Stimulated activated CD8-positive, alpha-beta memory T cell treated with anti-CD3 and anti-CD28 coated beads, Interleukin-15, amount 100 ng/mL, for 48 hours (primary cell): ENCODE measurements around the gene WNT7A.
"Not testable (repeated sequence)": the region's sequence is repeated elsewhere in the genome, so short reads cannot be mapped to it uniquely, and the experiment has no call there.

ENCODE experiments used
- DNase-seq, 2 donors: peaks; one replicate each; pipeline ENCODE4 v3.0.0-alpha.2; 2020; ENCODE audit warnings: low read depth in 2 of 2

Gene WNT7A

DNA sequence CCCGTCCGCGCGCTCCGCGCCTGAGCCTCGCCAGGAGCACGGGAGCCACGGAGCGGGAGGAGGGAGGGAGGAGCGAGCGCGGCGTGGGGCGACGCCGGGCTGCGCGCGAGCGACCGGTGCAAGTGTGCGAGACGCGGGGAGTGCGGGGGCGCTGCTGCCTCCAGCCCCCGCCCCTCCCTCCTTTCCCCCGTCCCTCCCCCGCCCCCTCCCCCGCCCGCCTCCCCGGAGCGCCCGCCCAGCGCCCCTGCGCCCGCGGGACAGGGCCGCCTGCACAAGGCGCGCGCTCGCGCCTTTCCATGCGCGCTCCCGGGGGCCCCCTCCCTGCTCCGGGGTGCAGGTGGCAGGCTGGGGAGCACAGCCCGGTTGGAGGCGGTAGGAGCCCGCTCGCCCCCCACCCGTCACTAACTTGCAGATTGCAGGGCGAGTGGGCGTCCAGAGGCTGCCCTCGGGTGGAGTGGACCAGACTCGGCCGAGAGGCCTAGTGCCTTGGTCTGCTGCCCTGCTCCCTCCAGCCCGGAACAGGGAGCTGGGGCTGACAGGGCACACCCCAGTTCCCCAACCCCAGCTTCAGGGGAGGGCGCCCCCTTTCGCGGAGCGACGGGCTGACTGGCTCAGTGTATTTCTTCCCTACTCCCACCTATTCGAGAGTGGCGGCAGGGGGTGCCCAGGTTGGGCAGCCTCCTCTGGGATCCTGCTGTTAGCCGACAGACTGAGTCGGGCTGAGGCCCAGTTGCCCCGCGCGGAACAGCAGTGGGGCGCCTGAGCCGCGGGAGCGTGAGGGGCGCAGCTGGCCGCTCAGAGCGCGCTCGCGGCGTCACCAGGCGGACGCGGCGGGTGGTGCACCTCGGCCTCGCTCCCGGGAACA lies at the start of gene WNT7A:
WNT7A (minus strand) TSS at position 126 of the 865 bp plus-strand sequence. CDS start 255 bp downstream, outside the sequence.
- peak in 1 of 2 donors; percentile 39 for DNase-seq

DNA sequence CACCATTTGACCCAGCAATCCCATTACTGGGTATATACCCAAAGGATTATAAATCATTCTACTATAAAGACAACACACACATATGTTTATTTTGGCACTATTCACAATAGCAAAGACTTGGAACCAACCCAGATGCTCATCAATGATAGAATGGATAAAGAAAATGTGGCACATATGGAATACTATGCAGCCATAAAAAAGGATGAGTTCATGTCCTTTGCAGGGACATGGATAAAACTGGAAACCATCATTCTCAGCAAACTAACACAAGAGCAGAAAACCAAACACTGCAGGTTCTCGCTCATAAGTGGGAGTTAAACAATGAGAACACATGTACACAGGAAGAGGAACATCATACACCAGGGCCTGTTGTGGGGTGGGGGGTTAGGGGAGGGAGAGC lies 48.9 kb upstream of the WNT7A start:
- DNase-seq: not testable (repeated sequence)

DNA sequence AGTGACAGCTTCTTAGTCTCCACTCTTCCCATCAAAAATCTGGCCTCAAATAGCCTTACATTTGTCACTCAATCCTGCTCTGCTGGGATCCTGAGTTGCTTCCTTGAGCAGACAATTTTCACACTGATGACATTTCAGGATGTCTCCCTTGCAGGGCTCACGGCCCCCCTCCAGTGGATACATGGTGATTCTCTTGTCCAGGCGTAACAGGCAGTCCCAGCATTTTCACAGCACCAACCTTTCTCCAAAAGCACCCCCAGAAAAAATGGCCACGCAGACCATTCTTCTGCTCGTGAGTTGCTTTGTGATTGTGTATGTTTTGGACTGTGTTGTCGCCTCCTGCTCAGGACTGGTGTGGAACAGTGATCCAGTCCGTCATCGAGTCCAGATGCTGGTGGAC lies 47.4 kb upstream of the WNT7A start:
- DNase-seq: no peak

DNA sequence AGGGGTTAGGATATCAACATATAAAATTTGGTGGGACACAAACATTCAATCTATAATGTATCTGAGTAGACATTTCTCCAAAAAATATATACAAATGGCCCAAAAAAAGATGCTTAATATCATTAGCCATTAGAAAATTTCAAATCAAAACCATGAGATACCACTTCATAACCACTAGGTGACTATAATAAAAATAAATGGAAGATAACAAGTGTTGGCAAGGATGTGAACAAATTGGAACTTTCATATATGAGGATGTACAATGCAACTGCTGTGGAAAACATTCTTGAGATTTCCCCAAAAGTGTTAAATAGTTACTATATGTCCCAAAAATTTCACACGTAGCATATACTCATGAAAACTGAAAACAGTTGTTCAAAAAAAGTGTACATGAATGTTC lies 36.5 kb upstream of the WNT7A start:
- no peak for DNase-seq

DNA sequence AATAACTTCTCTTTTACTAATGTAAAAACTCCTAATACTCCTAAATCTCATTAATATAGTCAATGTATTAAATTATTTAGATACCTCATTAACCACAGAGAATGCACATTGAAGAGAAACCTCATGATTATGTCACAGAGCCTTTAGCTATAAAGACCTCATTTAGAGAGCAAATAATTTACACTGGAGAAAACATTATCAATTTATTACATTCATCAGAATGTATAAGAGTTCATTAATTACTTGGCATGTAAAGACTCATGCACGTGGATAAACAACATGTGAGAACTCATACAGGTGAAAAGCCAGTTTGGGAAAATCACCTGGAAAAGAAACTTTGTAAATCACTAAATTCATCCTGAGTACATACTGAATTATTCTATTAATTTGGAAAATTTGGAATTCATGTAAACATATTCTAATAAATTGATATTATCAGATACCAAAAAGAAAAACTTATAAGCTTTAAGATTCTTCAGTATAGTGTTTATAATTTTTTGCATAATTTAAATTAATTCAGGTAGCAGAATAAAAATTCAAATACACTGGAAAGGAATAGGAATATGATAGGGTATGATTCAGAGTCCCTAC lies 22.9 kb upstream of the WNT7A start:
- no peak for DNase-seq

DNA sequence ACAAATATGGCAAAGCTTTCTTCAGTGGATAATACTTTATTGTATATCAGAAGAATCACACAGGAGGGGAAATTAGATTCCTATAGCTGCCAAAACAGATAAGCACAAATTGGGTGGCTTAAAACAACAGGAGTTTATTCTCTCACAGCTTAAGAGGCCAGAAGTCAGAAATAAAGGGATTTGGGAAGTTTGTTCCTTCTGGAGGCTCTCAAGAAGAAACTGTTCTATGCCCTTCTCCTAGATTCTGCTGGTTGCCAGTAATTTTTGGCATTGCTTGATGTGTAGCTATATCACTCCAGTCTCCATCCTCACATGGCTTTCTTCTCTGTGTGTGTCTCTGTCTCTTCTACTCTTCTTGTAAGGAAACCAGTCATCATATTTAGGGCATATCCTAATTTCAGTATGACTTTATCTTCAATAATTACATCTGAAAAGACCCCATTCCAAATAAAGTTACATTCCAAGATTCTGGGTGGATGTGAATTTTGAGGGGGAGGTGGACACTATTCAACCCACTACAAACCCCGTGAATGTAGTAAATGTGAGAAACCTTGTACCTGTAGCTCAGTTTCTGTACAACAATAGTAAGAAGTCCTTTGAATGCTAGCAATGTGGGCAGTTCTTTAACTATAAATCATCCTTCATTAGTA lies 22.2 kb upstream of the WNT7A start:
- DNase-seq: no peak

DNA sequence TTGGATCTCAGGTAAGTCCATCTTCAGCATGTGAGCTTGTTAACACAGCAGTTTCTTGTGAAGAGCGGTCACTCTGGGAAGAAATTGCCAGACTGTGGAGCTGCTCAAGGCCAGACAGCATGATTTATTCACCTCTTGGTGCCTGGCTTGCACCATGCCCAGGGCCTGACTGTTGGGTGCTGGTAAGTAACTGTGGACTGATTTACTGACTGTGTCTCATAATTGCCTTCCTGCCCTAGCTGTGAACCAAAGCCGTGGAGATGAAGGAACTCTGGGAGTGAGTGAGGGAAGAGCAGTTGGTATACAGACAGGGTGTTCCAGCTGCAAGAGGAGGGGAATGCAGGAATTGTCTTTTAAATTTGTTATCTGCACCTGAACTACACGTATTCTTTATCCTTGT lies 18.5 kb upstream of the WNT7A start:
- no peak for DNase-seq

DNA sequence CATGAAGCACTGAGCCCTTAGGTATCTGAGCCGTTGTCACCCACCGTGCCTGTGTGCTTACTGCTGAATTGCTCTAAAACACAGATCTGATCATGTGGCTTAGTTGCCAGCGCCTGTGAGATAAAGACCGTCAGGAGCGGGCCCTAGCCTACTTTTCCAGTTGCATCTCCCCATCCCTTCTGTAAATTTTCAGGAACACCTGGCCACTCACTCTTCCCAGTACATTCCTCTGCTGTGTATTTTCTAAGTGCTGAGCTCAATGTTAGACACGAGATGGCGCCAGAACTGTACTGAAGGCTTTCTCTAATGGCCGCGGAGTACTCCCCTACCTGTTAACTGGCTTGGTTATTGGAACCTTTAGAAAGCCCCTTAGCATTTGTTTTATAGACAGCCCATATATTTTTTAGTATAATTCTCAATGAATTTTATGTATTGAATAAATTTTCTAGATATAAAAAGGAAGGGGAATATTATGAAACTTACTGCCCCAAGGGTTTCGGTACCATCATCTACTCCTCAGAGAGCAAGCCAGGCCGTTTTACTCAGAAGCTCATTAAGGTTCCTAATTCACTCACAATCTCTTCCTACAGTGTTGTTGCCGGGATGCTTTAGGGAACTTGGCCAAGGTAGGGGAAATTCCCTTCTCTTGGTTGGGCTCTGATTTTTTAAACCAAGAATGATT lies 16.7 kb upstream of the WNT7A start:
- no peak for DNase-seq

DNA sequence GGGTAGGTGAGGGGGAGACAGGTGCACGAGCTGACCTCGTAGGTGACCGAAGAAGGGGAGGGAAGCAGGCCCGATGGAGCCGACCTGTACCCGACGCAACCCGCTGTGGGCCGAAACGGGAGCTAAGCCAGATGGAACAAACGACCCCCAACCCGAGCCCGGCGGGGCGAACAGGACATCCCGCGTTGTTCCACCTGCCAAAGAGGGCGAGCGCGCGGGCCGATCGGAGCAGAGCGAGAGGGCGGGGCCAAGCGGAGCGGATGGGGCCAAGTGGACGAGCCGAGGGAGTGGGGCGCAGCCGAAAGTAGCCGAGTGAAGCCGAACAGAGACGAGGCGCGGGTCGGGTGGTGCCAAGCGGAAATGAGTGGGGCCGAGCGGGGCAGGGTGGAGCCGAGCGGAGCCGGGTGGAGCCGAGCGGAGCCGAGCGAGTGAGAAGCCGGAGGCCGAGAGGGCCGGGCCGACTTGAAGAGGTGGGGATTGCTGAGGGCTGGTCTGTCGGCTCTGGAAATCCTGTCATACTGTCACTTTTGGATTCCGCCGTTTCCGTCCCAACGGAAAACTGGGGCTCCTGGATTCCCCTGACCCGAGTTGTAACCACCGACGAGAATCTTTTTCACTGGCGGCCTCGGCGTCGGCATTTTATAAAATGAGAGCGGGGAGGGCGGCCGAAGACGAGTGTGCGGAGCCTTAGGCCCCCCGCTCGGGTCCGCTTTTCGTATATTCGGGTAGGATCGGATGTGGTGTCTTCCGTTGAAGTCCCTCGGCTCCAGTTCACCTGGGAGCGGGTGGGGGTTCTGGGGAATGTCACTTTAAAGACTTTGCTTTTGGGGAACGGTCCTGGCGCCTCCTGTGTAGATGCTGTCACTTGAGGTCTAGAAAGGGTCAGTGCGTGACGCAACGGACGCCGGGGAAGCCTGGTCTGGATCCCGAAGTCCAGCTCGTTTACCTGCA lies 15.6 kb upstream of the WNT7A start:
- DNase-seq: peak; percentile 90 to 94

DNA sequence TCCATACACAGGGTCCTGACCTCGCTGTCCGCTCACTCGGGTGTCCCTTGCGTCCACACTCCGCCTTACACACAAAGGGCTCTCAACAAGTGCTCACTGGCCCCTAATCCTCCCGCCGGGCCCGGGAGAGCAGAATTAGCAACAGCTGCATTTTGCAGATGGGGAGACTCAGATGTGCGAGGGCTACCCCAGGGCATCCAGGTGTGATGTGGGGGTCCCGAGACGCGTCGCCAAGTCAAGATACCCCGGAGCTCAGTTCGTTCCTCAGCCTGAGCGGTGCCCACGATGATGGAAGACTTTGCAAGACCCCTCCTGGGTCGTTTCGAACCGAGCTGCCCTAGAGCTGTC lies 14.9 kb upstream of the WNT7A start:
- no peak for DNase-seq

DNA sequence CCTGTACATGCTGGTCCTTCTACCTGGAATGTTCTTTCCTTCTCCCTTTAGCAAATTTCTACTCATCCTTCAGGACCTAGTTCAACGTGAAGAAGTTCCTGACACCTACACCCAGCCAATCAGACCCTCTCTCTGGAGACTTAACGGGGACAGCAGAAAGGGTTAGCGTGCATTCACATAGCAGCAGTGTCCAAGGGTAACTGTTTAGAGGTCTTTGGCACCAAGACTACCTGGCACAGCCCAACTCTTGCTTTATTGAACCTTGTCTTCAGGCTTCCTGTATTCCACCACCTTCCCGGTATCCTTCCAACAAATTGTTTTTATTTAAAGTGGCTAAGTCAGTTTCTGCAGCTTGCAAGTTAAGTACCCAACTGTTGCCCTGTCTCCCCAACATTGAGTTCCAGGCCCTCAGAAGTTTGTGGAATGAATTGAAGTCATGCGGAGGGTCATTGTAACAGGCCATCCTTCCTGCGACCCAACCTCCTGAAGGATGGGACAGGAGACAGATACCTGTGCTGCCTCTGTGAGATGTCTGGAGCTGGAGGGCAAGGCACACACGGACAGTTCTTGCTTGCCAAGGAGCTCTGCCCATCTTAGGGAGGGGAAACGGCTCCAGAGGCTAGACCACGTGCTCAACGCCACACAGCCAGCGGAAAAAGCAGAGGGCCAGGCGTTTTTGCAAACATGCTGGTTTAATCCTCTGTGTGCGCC lies 14.4 kb upstream of the WNT7A start:
- DNase-seq: no peak

DNA sequence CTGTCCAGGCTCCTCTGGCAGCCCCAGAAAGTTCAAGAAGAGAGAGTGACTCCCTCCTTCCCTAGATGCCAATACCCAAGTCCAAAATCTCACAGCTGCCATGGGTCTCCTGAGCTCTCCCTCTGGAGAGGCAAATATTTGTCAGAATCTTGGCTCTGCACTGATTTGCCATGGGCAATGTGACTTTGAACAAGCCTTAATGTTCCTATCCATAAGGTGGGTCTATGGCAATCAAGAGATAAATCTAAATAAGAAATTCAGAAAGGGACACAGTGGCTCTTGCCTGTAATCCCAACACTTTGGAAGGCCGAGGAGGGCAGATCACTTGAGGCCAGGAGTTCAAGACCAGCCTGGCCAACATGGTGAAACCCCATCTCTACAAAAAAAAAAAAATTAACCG lies 12.4 kb upstream of the WNT7A start:
- no peak for DNase-seq

DNA sequence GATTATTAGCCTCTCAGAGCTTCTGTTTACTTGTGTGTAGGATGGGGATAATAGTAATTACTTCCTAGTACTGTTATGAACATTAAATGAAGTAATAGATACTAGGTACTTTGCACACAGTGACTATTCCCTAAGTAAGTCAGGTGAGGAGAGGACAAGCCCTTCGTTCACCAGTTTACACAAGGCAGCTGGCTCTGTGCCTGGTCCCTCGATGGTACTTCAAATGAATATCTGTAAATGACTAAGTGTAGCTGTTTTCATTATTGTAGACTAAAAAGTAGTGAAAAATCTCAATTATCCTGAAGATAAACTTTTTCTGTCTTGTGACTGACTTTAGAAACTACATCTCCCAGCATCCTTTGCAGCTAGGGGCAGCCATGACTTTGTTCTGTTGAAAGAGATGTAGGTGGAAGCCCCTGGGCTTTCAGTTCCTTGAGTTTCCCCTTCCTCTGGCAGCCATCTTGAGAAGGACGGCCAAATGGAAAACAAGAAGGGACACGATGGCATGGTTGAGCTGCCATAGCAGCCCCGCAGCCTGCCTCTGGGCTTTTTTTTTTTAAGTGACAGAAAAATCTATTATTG lies 11.7 kb upstream of the WNT7A start:
- DNase-seq: no peak

DNA sequence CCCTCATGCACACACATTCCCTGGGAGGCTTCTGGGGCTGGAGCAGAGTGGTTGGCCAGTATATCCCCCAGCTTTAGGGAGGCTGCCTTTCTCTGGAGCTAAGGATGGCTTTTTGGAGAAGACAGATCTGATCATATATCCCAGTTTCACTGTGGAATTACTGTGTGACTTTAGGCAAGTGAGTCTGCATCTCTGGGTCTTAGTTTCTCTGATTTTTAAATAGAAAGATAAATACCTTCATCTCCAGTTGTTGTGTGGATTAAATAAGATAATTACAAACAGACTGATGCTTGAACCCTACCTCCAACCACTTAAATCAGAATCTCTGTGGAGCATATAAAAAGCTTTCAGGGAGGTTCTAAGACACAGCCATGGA lies 11.1 kb upstream of the WNT7A start:
- DNase-seq: no peak

DNA sequence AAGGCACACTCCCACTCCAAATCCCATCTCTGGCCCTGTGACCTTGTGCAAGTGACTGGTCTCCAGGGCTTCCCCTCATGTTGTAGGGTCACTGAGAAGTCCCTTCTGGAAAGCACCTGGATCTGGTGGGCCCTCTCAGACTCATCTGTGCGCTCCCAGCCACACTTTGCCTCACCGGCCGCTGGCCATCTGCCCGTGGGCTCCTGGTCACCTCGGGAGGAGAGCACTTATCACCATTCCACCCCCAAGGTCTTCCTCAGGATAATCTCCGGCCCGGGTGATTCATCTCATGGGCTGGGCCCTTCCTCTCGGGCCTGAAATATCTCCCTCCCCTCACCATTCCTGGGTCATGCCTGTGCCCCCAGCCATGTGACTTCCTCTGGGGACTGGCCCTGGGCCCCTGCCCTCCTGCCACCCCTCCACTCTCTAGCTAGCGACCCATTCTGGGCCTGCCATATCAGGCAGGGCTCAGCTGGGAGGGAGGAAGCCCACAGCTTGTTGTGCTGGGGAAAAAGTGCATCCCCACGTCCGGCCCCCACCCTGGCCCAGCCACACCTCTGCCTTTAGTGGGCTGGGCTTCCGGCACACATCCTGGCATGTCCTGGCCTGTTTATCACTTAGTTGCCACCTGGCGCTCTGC lies 10.6 kb upstream of the WNT7A start:
- DNase-seq: no peak

DNA sequence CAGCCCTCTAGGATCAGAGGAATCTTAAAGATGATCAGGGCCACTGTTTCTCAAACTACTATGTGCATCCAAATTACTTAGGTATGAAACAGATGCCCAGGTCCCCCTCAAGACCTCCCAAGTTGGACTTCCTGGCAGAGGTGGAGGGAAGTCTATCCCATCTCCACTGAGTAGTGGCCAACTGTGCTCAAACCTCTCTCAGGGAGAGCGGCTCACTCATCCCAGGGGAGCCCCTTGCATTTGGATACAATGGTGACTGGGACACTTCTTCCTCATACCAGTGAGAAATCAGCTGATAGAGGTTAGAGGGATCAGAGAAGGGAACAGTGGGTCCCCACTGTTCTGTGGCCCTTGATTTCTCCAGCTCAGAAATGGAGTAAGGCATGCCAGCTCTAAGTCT lies 8.7 kb upstream of the WNT7A start:
- DNase-seq: no peak

DNA sequence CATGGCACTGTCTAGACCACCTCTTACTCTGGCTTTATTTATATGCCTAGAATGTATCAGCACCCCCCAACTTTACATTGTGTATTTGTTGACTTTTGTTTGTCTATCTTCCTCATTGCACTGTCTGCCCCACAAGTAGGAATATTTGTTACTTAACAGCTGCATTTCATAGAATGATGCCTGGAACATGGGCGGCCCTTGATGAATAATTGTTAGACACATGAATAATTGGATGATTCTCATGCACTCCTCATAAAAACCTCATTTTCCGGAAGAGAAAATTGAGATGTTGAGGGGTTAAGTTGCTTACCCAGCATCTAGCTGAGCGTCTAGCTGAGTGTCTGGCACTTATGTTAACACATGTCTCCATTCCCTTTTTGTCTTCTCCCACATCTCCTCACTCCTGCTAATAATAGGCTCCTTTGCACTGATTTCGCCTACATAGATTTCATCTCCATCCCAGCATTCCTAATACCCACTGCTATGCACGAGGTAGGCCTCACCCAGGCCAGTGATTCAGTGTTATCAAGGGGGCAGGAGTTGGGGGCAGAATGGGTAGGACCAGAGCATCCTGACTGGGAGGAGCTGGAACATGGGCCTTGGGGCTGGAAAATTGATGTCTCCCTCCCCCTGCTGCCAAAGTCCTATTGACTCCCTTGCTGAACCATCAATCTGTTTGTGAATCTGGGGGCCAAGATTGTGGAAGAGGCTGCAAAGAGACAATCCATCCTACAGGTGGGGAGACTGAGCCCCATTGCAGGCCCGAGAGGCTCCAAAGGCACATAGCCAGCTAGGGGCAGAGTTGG lies 7.8 kb upstream of the WNT7A start:
- no peak for DNase-seq

DNA sequence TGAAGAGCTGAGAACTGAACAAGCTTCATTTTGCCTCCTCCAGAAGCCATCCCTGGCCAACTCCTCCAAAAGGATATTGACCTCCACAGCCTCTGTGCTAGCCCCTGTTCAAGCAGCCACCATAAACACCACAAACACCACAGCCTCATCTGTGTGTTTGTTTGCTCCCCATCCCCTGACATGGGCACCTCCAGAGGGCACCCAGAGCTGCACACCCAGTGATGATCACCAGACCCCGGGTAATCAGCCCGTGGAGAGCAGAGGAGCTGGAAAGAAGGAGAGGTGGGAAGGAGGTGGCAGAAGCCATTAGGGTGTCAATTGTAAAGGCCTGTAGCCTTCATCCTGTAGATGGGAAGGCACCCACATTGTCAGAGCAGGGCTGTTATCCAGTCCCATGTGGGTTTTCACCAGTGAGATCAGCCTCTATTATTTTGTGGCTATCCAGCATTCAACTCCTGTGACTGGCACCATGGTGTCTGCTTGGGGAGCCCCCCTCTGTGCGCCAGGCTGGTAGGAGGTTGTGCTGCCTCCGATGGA lies 6.8 kb upstream of the WNT7A start:
- DNase-seq: no peak

DNA sequence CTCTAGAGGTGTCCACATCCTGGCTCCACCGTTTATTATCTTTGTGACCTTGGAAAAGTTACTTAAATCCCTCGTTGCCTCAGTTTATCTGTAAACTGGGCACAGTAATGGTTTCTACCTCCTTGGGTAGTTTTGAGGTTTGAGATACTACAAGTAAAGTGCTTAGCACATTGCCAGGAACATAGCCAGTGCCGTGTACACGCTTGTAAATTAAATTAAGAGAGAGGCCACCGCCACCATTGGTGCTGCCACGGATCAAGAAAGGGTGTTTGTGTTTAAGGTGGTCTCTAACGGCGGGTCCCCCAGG lies 5.8 kb upstream of the WNT7A start:
- no peak for DNase-seq
